ENCODE results near the gene MBD3.

GRCh38 chr19:1626417-1627010 lies 33.8 kb upstream of the MBD3 start:
- TF ChIP-seq, protein P1, sequence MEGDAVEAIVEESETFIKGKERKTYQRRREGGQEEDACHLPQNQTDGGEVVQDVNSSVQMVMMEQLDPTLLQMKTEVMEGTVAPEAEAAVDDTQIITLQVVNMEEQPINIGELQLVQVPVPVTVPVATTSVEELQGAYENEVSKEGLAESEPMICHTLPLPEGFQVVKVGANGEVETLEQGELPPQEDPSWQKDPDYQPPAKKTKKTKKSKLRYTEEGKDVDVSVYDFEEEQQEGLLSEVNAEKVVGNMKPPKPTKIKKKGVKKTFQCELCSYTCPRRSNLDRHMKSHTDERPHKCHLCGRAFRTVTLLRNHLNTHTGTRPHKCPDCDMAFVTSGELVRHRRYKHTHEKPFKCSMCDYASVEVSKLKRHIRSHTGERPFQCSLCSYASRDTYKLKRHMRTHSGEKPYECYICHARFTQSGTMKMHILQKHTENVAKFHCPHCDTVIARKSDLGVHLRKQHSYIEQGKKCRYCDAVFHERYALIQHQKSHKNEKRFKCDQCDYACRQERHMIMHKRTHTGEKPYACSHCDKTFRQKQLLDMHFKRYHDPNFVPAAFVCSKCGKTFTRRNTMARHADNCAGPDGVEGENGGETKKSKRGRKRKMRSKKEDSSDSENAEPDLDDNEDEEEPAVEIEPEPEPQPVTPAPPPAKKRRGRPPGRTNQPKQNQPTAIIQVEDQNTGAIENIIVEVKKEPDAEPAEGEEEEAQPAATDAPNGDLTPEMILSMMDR (conservative IDR thresholded peaks at IDR 0.05; ENCODE audit: low read depth, low read length) = no peak
- TF ChIP-seq POLR2A (IDR thresholded peaks at IDR 0.05; ENCODE audit: low read depth, low read length) (no peak), CEBPB (IDR thresholded peaks at IDR 0.05; ENCODE audit: low read depth, low read length) (no peak), RAD21 (IDR thresholded peaks at IDR 0.05; ENCODE audit: low read length) (no peak), CHD1 (IDR thresholded peaks at IDR 0.05; ENCODE audit: low read depth, low read length) (no peak), MXI1 (IDR thresholded peaks at IDR 0.05; ENCODE audit: borderline replicate concordance, low read depth, low read length) (no peak), USF2 (IDR thresholded peaks at IDR 0.05; ENCODE audit: low read depth, low read length) (no peak), FOS (IDR thresholded peaks at IDR 0.05; ENCODE audit: low read depth, low read length) (no peak), RFX5 (IDR thresholded peaks at IDR 0.05; ENCODE audit: low read depth, low read length) (no peak), MAZ (IDR thresholded peaks at IDR 0.05; ENCODE audit: borderline replicate concordance, low read depth, low read length) (no peak), MAFK (IDR thresholded peaks at IDR 0.05; ENCODE audit: low read depth, low read length) (no peak), NFE2L2 (IDR thresholded peaks at IDR 0.05; ENCODE audit: low read depth, low read length) (no peak)
- TF ChIP-seq, protein P2, sequence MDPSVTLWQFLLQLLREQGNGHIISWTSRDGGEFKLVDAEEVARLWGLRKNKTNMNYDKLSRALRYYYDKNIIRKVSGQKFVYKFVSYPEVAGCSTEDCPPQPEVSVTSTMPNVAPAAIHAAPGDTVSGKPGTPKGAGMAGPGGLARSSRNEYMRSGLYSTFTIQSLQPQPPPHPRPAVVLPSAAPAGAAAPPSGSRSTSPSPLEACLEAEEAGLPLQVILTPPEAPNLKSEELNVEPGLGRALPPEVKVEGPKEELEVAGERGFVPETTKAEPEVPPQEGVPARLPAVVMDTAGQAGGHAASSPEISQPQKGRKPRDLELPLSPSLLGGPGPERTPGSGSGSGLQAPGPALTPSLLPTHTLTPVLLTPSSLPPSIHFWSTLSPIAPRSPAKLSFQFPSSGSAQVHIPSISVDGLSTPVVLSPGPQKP (IDR thresholded peaks at IDR 0.05; ENCODE audit: borderline replicate concordance, low read depth, low read length) = no peak
